NCI-H2196 treated with DMSO at 0.1 percent for 48 hours (cell line): ENCODE data around the gene RFX6.
A peak's percentile ranks its signal among the peaks of the same experiment; 100 is the strongest.

Experiments
- DNase-seq: peaks from one replicate; lab custom pipeline; 2025; ENCODE audit not compliant: unreplicated experiment; lab: John Stamatoyannopoulos, UW

The RFX6 gene

DNA sequence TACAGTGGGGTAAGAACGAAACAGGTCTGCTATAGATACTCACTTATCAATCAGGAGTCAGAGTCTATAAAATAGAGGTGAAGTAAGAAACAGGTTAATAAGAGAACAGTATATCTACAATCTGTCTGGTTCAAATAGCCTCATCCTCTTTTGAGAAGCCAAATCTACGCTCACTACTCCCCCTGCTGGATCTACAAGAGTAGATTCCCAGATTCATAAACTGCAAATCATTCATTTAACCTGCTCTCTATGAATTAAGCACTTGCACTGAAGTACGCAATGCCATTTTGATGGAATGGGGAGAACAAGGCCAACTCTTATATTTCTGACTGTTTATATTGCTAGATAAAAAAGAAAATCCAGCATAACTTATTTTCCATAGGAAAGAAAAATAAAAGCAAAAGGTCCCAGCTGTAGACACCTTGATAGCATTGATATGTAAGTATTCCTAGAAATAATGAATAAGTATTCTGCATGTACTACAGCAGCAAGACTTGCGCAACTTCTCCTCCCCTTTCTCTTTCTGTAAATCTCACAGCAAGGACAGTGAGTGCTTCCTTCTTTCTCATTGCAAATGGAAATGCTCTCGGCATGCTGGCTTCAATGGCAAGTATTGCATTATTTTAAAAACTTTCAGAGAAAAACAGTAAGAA lies 92.3 kb downstream of the RFX6 start:
- DNase-seq = peak; percentile 39

DNA sequence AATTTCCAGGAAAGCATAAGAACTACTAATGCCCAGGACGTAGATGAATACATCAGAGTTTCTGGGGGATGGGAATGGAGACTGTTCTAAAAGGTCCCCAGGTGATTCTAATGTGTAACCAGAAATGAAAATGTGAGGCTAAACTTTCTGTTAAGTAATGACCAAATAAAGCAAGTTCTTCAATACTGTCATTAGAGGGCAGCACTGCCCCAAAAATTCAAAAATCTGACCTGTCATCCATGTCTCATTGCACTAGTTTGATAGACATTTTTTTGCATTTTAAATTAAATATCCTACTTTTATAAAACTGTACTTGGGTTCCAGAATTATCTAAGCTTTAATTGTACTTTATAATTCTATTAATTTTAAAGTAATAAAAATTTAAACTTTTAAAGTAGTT lies 94.9 kb downstream of the RFX6 start:
- DNase-seq = peak; percentile 4

GRCh38 chr6:116973976-116974375 lies 96.9 kb downstream of the RFX6 start:
- no peak for DNase-seq

DNA sequence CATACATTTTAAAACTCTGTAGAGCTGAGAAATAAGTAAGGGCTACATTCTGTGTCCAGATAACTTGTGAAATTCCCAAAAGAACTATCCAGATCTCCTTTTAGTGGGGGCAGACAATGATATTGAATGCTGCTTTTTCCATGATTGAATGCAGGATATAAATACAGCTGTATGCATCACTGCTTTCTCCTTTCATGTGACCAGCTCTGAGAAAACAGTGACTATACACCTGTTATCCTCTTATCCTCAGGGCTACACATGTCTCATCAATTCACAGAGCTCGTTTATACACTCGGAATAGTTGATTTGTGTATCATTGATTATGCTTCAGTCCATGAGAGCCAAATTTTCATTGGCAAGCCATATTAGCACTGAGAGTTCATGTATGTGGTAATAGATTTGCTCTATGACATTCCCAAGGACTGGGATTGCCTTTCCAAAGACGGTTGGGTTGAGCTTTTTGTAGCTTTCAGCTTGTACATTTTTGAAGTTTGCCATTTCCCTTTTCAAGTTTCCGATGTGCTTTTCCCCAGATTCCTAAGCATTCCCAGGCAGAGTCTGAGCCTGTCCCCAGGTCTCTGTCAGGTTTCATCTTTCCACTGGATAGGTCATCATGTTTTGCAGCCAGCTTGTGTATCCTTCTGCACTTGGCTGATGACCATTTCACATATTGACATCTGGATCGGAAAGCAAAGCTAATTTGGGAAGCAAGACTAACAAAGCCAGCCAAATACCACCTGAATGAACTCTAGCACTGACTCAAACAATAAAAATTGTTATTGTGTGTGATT lies 97.7 kb downstream of the RFX6 start:
- DNase-seq = no peak

DNA sequence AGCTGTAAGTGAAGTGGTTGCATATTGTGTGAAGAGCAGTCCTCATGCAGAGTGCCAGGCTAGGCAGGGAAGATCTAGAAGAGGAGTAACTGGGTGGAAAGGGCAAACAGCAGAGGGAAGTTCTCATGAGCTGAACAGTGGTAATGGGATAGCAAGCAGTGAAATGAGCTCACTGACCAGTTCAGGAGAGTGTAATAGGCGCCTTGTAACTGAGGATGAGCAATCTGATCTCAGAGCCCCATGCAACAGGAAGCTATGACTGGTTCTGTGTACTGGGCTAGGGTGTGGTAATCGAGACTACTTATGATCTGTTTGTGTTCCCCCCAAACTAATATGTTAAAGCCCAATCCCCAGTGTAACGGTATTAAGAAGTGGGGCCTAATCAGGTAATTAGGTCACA lies 98.6 kb downstream of the RFX6 start:
- no peak for DNase-seq

GRCh38 chr6:116979560-116979959 lies 102.5 kb downstream of the RFX6 start:
- no peak for DNase-seq
